ENCODE results near the gene ERFE.

Gene ERFE

DNA sequence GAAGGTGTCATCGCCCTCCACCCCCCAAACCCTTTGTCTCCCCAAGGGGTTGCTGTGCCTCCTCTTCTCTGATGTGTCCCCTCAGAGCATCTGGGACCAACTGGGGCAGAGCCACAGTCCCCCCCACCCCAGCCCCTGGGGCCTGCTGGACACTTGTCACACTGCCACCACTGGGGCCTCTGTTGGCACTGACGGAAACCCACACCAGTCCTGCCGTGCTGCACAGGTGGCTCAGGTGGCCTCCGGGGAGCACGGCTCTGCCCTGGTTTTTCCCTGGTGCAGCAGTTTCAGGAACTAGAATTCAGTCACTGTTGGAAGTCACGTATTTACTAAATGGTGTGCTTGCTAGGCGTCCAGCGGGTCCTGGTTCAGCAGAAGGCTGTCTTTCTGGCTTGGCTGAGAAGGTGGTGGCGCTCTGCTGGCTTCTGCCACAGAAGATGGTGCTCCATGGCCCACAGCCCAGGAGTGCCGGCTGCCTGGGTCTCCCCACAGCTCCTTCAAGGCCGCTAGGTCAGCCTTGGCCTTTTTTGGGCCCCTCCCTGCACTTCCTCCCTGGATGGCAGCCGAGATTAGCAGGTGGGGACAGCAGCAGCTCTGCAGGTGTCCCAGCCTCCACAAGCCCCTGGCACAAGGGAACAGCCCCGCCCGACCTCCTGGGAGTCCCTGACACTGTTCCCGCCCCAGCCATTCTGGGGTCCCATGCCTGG, 38.9 kb upstream of the ERFE start:
- peak overlapping the region; percentile 77 for H3K4me2 ChIP-seq (ENCODE audit: low read length)

DNA sequence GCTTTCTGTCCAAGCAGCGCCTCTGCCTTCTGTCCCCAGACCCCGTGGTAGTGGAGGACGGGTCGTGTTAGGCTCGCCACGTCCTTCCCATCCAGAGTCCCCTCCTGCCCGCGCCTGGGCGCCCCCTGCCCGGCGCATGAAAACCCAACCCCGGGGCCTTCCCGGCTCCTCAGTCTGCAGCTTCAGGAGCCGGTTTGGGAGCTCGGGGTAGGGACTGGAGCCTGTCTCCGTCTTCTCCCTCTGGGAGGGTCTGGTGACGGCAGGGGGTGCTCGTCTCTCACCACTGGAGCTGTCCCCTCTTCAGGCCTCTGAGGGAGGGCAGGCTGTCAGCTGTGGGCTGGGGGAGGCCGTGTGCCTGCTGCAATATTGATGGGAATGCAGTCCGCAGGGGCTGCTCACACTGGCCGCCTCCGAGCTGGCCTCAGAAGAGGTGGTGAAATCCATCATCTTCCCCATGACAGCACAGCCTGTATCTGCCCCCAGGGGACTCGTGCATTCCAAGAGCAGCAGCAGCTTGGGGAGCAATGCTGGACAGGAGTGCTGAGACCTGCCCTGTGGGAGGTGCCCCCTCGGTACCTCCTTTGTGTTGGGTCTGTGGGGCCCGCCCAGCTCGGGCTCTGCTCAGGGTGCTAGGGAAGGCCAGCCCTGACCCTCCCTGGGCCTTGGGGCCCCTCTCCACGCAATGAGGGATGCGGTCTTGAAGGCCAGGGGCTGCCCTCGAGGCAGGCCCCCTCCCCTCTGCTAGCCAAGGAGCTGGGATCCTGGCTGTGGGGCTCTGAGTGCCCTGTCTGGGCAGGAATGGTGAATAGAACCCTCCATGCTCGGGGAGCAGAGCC, 38.1 kb upstream of the ERFE start:
- Histone ChIP-seq H3K4me1 (ENCODE audit: low read length) (peaks cover 12% of the 10 kb centered on the region), H3K36me3 (replicated peaks; ENCODE audit: low read depth, low read length) (no peaks in the 10 kb centered on the region), H3K9me3 (ENCODE audit: insufficient read depth, low read length) (no peaks in the 10 kb centered on the region), H3K9ac (ENCODE audit: low read length) (no peak overlapping the region), H3K4me2 (ENCODE audit: low read length) (peak overlapping the region; percentile 77; the same call in 1 of the 2 replicates), H3K27me3 (ENCODE audit: low read depth, low read length) (no peaks in the 10 kb centered on the region), H4K20me1 (ENCODE audit: insufficient read depth, low read length) (no peaks in the 10 kb centered on the region), H3K79me2 (ENCODE audit: low read length) (no peaks in the 10 kb centered on the region), H3K4me3 (ENCODE audit: low read length) (no peak overlapping the region), H3K27ac (ENCODE audit: low read length) (no peak overlapping the region), H2AFZ (ENCODE audit: low read depth, low read length) (no peak overlapping the region)
- TF ChIP-seq, protein P1, sequence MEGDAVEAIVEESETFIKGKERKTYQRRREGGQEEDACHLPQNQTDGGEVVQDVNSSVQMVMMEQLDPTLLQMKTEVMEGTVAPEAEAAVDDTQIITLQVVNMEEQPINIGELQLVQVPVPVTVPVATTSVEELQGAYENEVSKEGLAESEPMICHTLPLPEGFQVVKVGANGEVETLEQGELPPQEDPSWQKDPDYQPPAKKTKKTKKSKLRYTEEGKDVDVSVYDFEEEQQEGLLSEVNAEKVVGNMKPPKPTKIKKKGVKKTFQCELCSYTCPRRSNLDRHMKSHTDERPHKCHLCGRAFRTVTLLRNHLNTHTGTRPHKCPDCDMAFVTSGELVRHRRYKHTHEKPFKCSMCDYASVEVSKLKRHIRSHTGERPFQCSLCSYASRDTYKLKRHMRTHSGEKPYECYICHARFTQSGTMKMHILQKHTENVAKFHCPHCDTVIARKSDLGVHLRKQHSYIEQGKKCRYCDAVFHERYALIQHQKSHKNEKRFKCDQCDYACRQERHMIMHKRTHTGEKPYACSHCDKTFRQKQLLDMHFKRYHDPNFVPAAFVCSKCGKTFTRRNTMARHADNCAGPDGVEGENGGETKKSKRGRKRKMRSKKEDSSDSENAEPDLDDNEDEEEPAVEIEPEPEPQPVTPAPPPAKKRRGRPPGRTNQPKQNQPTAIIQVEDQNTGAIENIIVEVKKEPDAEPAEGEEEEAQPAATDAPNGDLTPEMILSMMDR (IDR thresholded peaks at IDR 0.05; ENCODE audit: low read depth, low read length), result no peak
- no peak for TF ChIP-seq EZH2phosphoT487 (IDR thresholded peaks at IDR 0.05; ENCODE audit: low read depth)

More for the DNA sequence above, 38.9 kb upstream of the ERFE start:
- Histone ChIP-seq H2AFZ (ENCODE audit: low read depth, low read length) (peak overlapping the region; percentile 74; the same call in 1 of the 2 replicates), H3K27ac (ENCODE audit: low read length) (no peak overlapping the region), H3K4me1 (ENCODE audit: low read length) (peaks cover 12% of the 10 kb centered on the region), H3K79me2 (ENCODE audit: low read length) (no peaks in the 10 kb centered on the region), H3K9me3 (ENCODE audit: insufficient read depth, low read length) (no peaks in the 10 kb centered on the region), H3K9ac (ENCODE audit: low read length) (no peak overlapping the region), H4K20me1 (ENCODE audit: insufficient read depth, low read length) (no peaks in the 10 kb centered on the region), H3K4me3 (ENCODE audit: low read length) (peak overlapping the region; percentile 53), H3K36me3 (replicated peaks; ENCODE audit: low read depth, low read length) (no peaks in the 10 kb centered on the region), H3K27me3 (ENCODE audit: low read depth, low read length) (no peaks in the 10 kb centered on the region)
- TF ChIP-seq EZH2phosphoT487 (IDR thresholded peaks at IDR 0.05; ENCODE audit: low read depth), result no peak
- TF ChIP-seq, protein P1 (IDR thresholded peaks at IDR 0.05; ENCODE audit: low read depth, low read length), result 0 out of 2 replicates have a peak, but pooled peaks have one; percentile 5

DNA sequence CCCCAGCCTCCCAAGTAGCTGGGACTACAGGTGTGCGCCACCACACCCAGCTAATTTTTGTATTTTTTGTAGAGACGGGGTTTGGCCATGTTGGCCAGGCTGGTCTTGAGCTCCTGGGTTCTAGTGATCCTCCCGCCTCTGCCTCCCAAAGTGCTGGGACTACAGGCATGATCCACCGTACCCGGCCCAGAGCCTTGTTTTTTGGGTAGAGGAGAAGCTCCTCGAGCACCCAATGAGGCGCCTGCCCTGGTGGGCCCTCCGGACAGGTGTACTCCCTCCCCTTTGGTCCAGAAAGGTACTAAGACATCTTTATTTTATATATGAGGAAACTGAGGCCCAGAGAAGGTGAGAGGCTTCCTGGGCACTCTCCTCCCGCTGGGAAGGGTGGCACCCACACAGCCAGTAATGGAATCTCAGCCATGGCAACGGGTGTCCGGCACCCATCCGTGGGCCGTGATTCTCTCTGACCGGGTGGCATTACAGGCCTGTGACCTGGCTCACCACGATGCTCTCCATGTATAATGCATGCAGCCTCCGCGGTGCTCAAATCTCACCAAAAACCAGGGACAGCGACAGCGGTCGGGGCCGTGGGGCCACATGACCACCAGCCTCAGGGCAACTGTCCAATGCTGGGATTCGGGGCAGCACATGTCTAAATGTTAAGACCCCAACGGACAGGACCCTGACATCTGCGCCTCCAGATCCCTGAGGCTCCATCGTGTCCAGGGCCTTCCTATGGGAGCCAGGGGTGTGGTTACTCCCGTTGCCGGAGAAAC, 37.1 kb upstream of the ERFE start:
- no peak for TF ChIP-seq EZH2phosphoT487 (IDR thresholded peaks at IDR 0.05; ENCODE audit: low read depth)
- TF ChIP-seq, protein P1 (IDR thresholded peaks at IDR 0.05; ENCODE audit: low read depth, low read length), result no peak
- H2AFZ ChIP-seq (ENCODE audit: low read depth, low read length), result no peak overlapping the region
- no peaks in the 10 kb centered on the region for H3K79me2 ChIP-seq (ENCODE audit: low read length)
- H3K27ac ChIP-seq (ENCODE audit: low read length), result no peak overlapping the region
- no peak overlapping the region for H3K4me2 ChIP-seq (ENCODE audit: low read length)
- 0 out of 2 replicates have a peak, but pooled peaks cover 4% of the 10 kb centered on the region for H3K9me3 ChIP-seq (ENCODE audit: insufficient read depth, low read length)
- no peaks in the 10 kb centered on the region for H3K36me3 ChIP-seq (replicated peaks; ENCODE audit: low read depth, low read length)
- H4K20me1 ChIP-seq (ENCODE audit: insufficient read depth, low read length), result no peaks in the 10 kb centered on the region
- H3K4me3 ChIP-seq (ENCODE audit: low read length), result no peak overlapping the region
- H3K9ac ChIP-seq (ENCODE audit: low read length), result no peak overlapping the region
- H3K27me3 ChIP-seq (ENCODE audit: low read depth, low read length), result no peaks in the 10 kb centered on the region
- peaks cover 12% of the 10 kb centered on the region for H3K4me1 ChIP-seq (ENCODE audit: low read length)

Measured in OCI-LY3 (cell line).